Lower leg skin (tissue), 3 donors: ENCODE data around the gene GSK3B.

Source experiments
- POLR2A ChIP-seq, 2 donors: fragments of 450-650 bp; IDR thresholded peaks; one replicate each; pipeline ENCODE4 v1.6.1; 2016 to 2017; ENCODE audit warnings: antibody characterized with exemption in 2 of 2, mild to moderate bottlenecking in 1 of 2, moderate library complexity in 1 of 2
- TF ChIP-seq, protein P1 (sequence below), 3 donors: fragments of 450-650 bp; IDR thresholded peaks; one replicate each; pipeline ENCODE4 v1.5.1; 2016; ENCODE audit warnings: antibody characterized with exemption in 3 of 3, mild to moderate bottlenecking in 3 of 3, moderate library complexity in 2 of 3

- TF ChIP-seq, protein P1, sequence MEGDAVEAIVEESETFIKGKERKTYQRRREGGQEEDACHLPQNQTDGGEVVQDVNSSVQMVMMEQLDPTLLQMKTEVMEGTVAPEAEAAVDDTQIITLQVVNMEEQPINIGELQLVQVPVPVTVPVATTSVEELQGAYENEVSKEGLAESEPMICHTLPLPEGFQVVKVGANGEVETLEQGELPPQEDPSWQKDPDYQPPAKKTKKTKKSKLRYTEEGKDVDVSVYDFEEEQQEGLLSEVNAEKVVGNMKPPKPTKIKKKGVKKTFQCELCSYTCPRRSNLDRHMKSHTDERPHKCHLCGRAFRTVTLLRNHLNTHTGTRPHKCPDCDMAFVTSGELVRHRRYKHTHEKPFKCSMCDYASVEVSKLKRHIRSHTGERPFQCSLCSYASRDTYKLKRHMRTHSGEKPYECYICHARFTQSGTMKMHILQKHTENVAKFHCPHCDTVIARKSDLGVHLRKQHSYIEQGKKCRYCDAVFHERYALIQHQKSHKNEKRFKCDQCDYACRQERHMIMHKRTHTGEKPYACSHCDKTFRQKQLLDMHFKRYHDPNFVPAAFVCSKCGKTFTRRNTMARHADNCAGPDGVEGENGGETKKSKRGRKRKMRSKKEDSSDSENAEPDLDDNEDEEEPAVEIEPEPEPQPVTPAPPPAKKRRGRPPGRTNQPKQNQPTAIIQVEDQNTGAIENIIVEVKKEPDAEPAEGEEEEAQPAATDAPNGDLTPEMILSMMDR (IDR thresholded peaks at IDR 0.05) = no peak
- TF ChIP-seq POLR2A (IDR thresholded peaks at IDR 0.05) = no peak
Measured at GRCh38 chr3:120137548-120137947, 43.3 kb upstream of the GSK3B start.
